Nephron progenitor cell (in vitro differentiated cells): ENCODE measurements around the gene CPOX.
"Not testable (repeated sequence)": the region's sequence is repeated elsewhere in the genome, so short reads cannot be mapped to it uniquely, and the experiment has no call there.

ENCODE experiments used
- DNase-seq: peaks from one replicate; pipeline ENCODE4 v3.0.0; 2021
- H3K27ac Mint-ChIP-seq: 2 replicates; pipeline ENCODE4 v1.8.0; 2021; ENCODE audit warnings: mild to moderate bottlenecking, moderate library complexity, mixed read lengths
- H3K27me3 Mint-ChIP-seq: 2 replicates; pipeline ENCODE4 v1.8.0; 2021; ENCODE audit warnings: mild to moderate bottlenecking, low read depth, mixed read lengths; ENCODE audit not compliant: poor library complexity
- H3K36me3 Mint-ChIP-seq: 2 replicates; pipeline ENCODE4 v1.8.0; 2021; ENCODE audit warnings: low read depth, mixed read lengths
- H3K4me1 Mint-ChIP-seq: 2 replicates; pipeline ENCODE4 v1.8.0; 2021; ENCODE audit warnings: mixed read lengths
- H3K4me3 Mint-ChIP-seq: 2 replicates; pipeline ENCODE4 v1.8.0; 2021; ENCODE audit warnings: mild to moderate bottlenecking, moderate library complexity, mixed read lengths
- H3K9me3 Mint-ChIP-seq: 2 replicates; pipeline ENCODE4 v1.8.0; 2021; ENCODE audit warnings: mild to moderate bottlenecking, moderate library complexity, mixed read lengths
- TF ChIP-seq, protein P1 (sequence below): fragments of 200-600 bp; sonication (generic); IDR thresholded peaks from 2 replicates; pipeline ENCODE4 v1.5.0; 2021; ENCODE audit warnings: antibody characterized with exemption

The CPOX gene

DNA sequence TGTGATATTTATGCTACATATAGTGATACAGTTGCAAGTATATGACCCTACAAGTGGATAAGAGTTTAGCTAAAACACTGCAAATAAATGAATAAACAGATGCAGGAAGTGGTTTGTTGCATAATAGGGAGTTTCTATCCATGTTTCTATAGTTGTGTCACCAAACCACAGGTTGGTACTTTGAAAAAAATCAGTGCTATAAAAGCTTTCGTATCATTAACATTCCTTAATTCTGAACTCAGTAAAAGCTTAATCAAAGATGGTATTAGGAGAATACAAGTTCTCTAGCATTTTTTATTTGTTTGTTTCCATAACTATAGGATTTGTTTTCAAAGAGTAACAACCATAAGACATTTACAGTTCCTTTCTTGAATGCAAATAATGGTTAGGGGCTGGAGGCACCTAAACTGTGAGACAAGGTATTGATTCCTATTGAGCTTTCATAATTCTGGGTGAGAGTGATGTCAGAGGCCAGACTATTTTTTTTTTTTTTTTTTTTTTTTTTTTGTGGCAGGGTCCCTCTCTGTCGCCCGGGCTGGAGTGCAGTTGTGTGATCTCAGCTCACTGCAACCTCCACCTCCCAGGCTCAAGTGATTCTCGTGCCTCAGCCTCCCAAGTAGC lies 29.6 kb downstream of the CPOX start:
- H3K4me3 Mint-ChIP-seq = no peak overlapping the region
- no peak overlapping the region for H3K27ac Mint-ChIP-seq
- no peak for DNase-seq
- peaks cover 4% of the 10 kb centered on the region for H3K27me3 Mint-ChIP-seq
- H3K36me3 Mint-ChIP-seq = no peaks in the 10 kb centered on the region
- peaks cover 12% of the 10 kb centered on the region for H3K4me1 Mint-ChIP-seq
- TF ChIP-seq, protein P1, sequence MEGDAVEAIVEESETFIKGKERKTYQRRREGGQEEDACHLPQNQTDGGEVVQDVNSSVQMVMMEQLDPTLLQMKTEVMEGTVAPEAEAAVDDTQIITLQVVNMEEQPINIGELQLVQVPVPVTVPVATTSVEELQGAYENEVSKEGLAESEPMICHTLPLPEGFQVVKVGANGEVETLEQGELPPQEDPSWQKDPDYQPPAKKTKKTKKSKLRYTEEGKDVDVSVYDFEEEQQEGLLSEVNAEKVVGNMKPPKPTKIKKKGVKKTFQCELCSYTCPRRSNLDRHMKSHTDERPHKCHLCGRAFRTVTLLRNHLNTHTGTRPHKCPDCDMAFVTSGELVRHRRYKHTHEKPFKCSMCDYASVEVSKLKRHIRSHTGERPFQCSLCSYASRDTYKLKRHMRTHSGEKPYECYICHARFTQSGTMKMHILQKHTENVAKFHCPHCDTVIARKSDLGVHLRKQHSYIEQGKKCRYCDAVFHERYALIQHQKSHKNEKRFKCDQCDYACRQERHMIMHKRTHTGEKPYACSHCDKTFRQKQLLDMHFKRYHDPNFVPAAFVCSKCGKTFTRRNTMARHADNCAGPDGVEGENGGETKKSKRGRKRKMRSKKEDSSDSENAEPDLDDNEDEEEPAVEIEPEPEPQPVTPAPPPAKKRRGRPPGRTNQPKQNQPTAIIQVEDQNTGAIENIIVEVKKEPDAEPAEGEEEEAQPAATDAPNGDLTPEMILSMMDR = no peak
- H3K9me3 Mint-ChIP-seq = no peaks in the 10 kb centered on the region

DNA sequence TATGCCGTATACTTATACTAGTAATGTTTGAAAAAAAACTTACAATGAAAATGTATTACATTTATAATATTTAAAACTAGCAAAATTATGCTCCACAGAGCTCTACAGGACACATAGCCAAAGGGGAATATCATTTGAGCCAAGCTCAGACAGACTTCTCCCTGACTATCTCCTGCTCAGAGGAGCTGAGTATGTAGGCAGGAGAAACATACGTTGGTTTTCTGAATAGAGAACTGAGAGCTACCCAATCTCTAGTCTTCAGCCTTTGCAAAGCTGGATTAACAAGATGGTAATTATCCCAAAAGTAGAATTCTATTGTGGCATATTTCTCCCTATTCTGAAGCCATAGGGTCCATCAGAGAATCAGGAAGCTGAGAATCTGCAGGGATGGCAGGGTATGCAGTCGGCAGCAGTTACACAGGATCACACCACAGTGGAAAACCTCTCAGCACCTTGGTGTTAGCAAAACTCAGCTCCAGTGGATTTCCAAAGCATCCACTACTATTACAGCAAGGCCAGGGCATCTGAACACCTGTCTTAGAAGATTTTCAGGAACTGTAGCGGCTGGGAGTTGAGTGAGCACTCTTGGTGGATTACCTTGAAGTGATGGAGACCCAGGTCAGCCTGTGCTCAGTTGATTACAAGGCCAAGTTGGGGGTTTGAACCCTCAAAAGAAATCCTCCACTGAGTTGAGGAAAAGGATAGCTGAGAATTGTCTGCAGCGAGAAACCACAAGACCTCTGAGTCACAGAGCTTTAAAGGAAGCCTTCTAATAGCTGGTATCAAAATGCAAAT lies 31.5 kb downstream of the CPOX start:
- no peak for DNase-seq
- TF ChIP-seq, protein P1 = no peak
- no peaks in the 10 kb centered on the region for H3K36me3 Mint-ChIP-seq
- no peaks in the 10 kb centered on the region for H3K9me3 Mint-ChIP-seq
- H3K27ac Mint-ChIP-seq = no peak overlapping the region
- peaks cover 12% of the 10 kb centered on the region for H3K4me1 Mint-ChIP-seq
- no peak overlapping the region for H3K4me3 Mint-ChIP-seq
- peaks cover 4% of the 10 kb centered on the region for H3K27me3 Mint-ChIP-seq

DNA sequence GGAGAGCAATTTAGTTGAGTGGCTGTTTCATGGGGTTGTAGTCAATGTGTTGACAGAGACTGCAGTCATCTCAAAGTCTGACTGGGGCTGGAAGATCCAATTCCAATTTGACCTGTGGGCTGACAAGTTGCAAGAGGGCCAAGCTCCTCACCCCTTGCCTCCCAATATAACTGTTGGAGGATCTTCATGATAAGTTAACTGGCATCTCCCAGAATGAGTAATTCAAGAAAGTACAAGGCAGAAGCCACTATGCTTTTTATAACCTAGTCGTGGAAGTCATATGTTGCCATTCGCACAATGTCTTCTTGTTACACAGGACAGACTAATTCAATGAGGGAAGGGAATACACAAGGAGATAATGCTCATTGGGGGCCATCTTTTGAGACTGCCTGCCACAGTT lies 32.5 kb downstream of the CPOX start:
- no peaks in the 10 kb centered on the region for H3K9me3 Mint-ChIP-seq
- H3K27ac Mint-ChIP-seq = no peak overlapping the region
- no peaks in the 10 kb centered on the region for H3K36me3 Mint-ChIP-seq
- peaks cover 4% of the 10 kb centered on the region for H3K27me3 Mint-ChIP-seq
- TF ChIP-seq, protein P1 = no peak
- no peak for DNase-seq
- peaks cover 9% of the 10 kb centered on the region for H3K4me1 Mint-ChIP-seq
- no peak overlapping the region for H3K4me3 Mint-ChIP-seq

DNA sequence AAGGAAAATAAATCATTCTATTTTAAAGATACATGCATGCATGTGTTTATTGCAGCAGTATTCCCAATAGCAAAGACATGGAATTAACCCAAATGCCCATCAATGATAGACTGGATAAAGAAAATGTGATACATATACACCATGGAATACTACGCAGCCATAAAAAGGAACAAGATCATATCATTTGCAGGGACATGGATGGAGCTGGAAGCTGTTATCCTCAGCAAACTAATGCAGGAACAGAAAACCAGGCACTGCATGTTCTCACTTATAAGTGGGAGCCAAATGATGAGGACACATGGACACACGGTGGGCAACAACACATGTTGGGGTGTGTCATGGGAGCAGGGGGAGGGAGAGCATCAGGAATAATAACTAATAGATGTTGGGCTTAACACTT lies 33.6 kb downstream of the CPOX start:
- H3K9me3 Mint-ChIP-seq, H3K4me3 Mint-ChIP-seq, H3K27me3 Mint-ChIP-seq, DNase-seq, H3K4me1 Mint-ChIP-seq, H3K36me3 Mint-ChIP-seq, H3K27ac Mint-ChIP-seq: not testable (repeated sequence)

DNA sequence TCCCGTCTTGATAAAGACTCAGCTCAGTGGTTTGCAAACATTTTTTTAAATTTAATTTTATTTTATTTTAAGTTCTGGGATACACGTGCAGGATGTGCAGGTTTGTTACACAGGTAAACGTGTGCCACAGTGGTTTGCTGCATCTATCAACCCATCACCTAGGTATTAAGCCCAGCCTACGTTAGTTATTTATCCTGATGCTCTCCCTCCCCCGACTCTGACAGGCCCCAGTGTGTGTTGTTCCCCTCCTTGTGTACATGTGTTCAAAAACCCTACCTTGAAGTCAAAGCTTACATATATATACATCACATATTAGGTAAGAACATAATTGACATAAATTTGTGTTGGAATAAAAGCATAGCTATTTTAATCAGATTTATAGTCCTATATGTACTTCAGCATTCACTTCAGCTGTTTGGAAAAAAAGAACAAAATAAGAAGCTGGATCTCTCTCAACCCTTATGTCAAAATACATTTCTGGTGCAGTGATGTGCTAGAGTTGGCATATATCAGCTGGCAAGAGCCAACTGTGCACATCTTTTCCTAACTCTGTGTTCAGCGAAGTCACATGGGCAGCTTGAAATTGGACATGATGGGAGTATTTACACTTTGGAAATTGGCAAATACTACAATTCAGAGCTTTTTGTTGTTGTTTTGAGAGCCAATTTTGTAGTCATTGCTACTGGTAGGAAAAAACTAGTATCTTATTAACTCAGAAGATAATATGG lies 35.1 kb downstream of the CPOX start:
- no peak overlapping the region for H3K27ac Mint-ChIP-seq
- H3K4me3 Mint-ChIP-seq = no peak overlapping the region
- no peaks in the 10 kb centered on the region for H3K4me1 Mint-ChIP-seq
- H3K27me3 Mint-ChIP-seq = peaks cover 6% of the 10 kb centered on the region
- H3K36me3 Mint-ChIP-seq = no peaks in the 10 kb centered on the region
- TF ChIP-seq, protein P1 = no peak
- DNase-seq = no peak
- no peaks in the 10 kb centered on the region for H3K9me3 Mint-ChIP-seq

DNA sequence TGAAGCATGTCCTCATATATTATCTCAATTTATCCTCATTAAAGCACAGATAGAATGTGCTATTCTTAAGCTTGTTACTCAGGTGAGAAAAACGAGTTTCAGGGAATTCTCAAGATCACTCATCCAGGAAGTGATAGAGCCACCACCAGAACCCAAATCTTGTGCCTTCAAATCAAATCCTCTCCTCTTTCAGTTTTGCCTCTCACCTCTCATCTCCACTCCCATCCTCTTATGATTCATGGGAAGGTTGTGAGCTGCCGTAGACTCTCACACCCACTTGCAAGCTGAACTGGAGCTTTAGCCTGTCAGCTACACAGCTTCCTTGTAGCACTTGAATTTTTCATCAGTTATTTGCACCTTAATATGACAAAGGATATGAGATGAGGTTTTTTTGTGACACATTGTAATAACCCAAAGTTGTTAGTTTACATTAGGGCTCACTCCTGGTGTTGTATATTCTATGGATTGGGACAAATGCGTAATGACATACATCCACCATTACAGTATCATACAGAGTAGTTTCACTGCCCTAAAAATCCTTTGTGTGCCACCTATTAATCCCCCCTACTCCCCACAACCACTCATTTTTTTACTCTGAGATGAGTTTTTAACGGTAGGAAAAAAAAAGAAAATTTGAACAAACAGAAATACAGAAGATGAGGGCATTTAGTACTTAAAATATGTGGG lies 35.9 kb downstream of the CPOX start:
- TF ChIP-seq, protein P1 = no peak
- Mint-ChIP-seq H3K36me3 (no peaks in the 10 kb centered on the region), H3K4me1 (no peaks in the 10 kb centered on the region), H3K4me3 (no peak overlapping the region), H3K27ac (no peak overlapping the region), H3K27me3 (peaks cover 3% of the 10 kb centered on the region), H3K9me3 (no peaks in the 10 kb centered on the region)
- no peak for DNase-seq
